ENCODE results near the gene DPPA3.
"Not testable (repeated sequence)": the region's sequence is repeated elsewhere in the genome, so short reads cannot be mapped to it uniquely, and the experiment has no call there.

Gene DPPA3

GRCh38 chr12:7731486-7731885, 20.3 kb downstream of the DPPA3 start:
- no peak for DNase-seq

GRCh38 chr12:7732993-7733392, 21.8 kb downstream of the DPPA3 start:
- no peak for DNase-seq

- DNase-seq = no peak
Observed at GRCh38 chr12:7747246-7747645, 36.0 kb downstream of the DPPA3 start, which contains the start of gene CLEC4C. CLEC4C (minus strand) TSS chr12:7747375; CDS start chr12:7747348, 27 bp downstream.

GRCh38 chr12:7748852-7749251, 37.6 kb downstream of the DPPA3 start:
- DNase-seq = no peak

GRCh38 chr12:7749442-7749841, 38.2 kb downstream of the DPPA3 start:
- no peak for DNase-seq

- no peak for DNase-seq
Observed at GRCh38 chr12:7750350-7750749, 39.1 kb downstream of the DPPA3 start.

- no peak for DNase-seq
Observed at GRCh38 chr12:7751394-7751793, 40.2 kb downstream of the DPPA3 start.

GRCh38 chr12:7751941-7752922, 41.0 kb downstream of the DPPA3 start:
- DNase-seq = not testable (repeated sequence)

- DNase-seq = not testable (repeated sequence)
Observed at GRCh38 chr12:7755668-7756067, 44.4 kb downstream of the DPPA3 start.

- no peak for DNase-seq
Observed at GRCh38 chr12:7756993-7757392, 45.8 kb downstream of the DPPA3 start.

- no peak for DNase-seq
Observed at GRCh38 chr12:7758766-7759140, 47.5 kb downstream of the DPPA3 start.

Data from left hindlimb (tissue), 1 donor.